ENCODE data around the gene NCOA7. TPM values are rescaled to one million over a fixed set of nuclear protein-coding genes. Genes with fewer than 3 reads are reported as not detected.
"Not testable (repeated sequence)": the region's sequence is repeated elsewhere in the genome, so short reads cannot be mapped to it uniquely, and the experiment has no call there.

NCOA7 gene
- total RNA-seq, 1 donor from 2014 or later = 56.1 TPM

GRCh38 chr6:125843593-125843992 lies 52.8 kb downstream of the NCOA7 start:
- peaks cover 5% of the 10 kb centered on the region for H3K36me3 Mint-ChIP-seq (ENCODE audit: low read depth)
- H3K27me3 Mint-ChIP-seq (ENCODE audit: insufficient read depth) = no peaks in the 10 kb centered on the region
- no peaks in the 10 kb centered on the region for H3K9me3 Mint-ChIP-seq
- no peak for DNase-seq (ENCODE audit: low spot score)
- intact Hi-C loops (cut with micrococcal nuclease) = no loop called here
- no peak overlapping the region for H3K4me3 Mint-ChIP-seq
- peaks cover 4% of the 10 kb centered on the region for H3K4me1 Mint-ChIP-seq (ENCODE audit: low read depth)
- H3K27ac Mint-ChIP-seq = no peak overlapping the region

GRCh38 chr6:125844989-125845388 lies 54.2 kb downstream of the NCOA7 start:
- no peak for DNase-seq (ENCODE audit: low spot score)
- Mint-ChIP-seq H3K27ac (no peak overlapping the region), H3K4me3 (no peak overlapping the region), H3K9me3 (no peaks in the 10 kb centered on the region), H3K4me1 (ENCODE audit: low read depth) (peaks cover 4% of the 10 kb centered on the region), H3K36me3 (ENCODE audit: low read depth) (peaks cover 5% of the 10 kb centered on the region), H3K27me3 (ENCODE audit: insufficient read depth) (no peaks in the 10 kb centered on the region)
- intact Hi-C loops (cut with micrococcal nuclease) = no loop called here

GRCh38 chr6:125846292-125847024 lies 55.7 kb downstream of the NCOA7 start:
- peaks cover 5% of the 10 kb centered on the region for H3K36me3 Mint-ChIP-seq (ENCODE audit: low read depth)
- no peak overlapping the region for H3K4me3 Mint-ChIP-seq
- intact Hi-C loops (cut with micrococcal nuclease) = no loop called here
- H3K27me3 Mint-ChIP-seq (ENCODE audit: insufficient read depth) = no peaks in the 10 kb centered on the region
- H3K4me1 Mint-ChIP-seq (ENCODE audit: low read depth) = peaks cover 4% of the 10 kb centered on the region
- DNase-seq (ENCODE audit: low spot score) = no peak
- no peak overlapping the region for H3K27ac Mint-ChIP-seq
- no peaks in the 10 kb centered on the region for H3K9me3 Mint-ChIP-seq

- DNase-seq (ENCODE audit: low spot score); H3K27ac Mint-ChIP-seq; H3K27me3 Mint-ChIP-seq (ENCODE audit: insufficient read depth); intact Hi-C loops (cut with micrococcal nuclease); H3K36me3 Mint-ChIP-seq (ENCODE audit: low read depth); H3K4me1 Mint-ChIP-seq (ENCODE audit: low read depth); H3K4me3 Mint-ChIP-seq: not testable (repeated sequence)
- H3K9me3 Mint-ChIP-seq = peaks cover 14% of the 10 kb centered on the region
Observed at GRCh38 chr6:125848286-125848685, 57.5 kb downstream of the NCOA7 start.

- intact Hi-C loops (cut with micrococcal nuclease) = no loop called here
- H3K4me3 Mint-ChIP-seq = no peak overlapping the region
- peaks cover 14% of the 10 kb centered on the region for H3K9me3 Mint-ChIP-seq
- no peaks in the 10 kb centered on the region for H3K27me3 Mint-ChIP-seq (ENCODE audit: insufficient read depth)
- no peak for DNase-seq (ENCODE audit: low spot score)
- H3K4me1 Mint-ChIP-seq (ENCODE audit: low read depth) = peaks cover 5% of the 10 kb centered on the region
- no peak overlapping the region for H3K27ac Mint-ChIP-seq
- peaks cover 6% of the 10 kb centered on the region for H3K36me3 Mint-ChIP-seq (ENCODE audit: low read depth)
Observed at GRCh38 chr6:125850361-125850760, 59.6 kb downstream of the NCOA7 start.

GRCh38 chr6:125852587-125852986 lies 61.8 kb downstream of the NCOA7 start:
- H3K36me3 Mint-ChIP-seq (ENCODE audit: low read depth) = peaks cover 10% of the 10 kb centered on the region
- no peak overlapping the region for H3K27ac Mint-ChIP-seq
- peaks cover 14% of the 10 kb centered on the region for H3K9me3 Mint-ChIP-seq
- intact Hi-C loops (cut with micrococcal nuclease) = no loop called here
- no peak overlapping the region for H3K4me3 Mint-ChIP-seq
- no peak for DNase-seq (ENCODE audit: low spot score)
- no peaks in the 10 kb centered on the region for H3K27me3 Mint-ChIP-seq (ENCODE audit: insufficient read depth)
- H3K4me1 Mint-ChIP-seq (ENCODE audit: low read depth) = peaks cover 5% of the 10 kb centered on the region

- H3K9me3 Mint-ChIP-seq = peaks cover 14% of the 10 kb centered on the region
- H3K4me3 Mint-ChIP-seq = no peak overlapping the region
- peaks cover 5% of the 10 kb centered on the region for H3K4me1 Mint-ChIP-seq (ENCODE audit: low read depth)
- peaks cover 8% of the 10 kb centered on the region for H3K36me3 Mint-ChIP-seq (ENCODE audit: low read depth)
- intact Hi-C loops (cut with micrococcal nuclease) = no loop called here
- H3K27me3 Mint-ChIP-seq (ENCODE audit: insufficient read depth) = no peaks in the 10 kb centered on the region
- no peak for DNase-seq (ENCODE audit: low spot score)
- no peak overlapping the region for H3K27ac Mint-ChIP-seq
Observed at GRCh38 chr6:125853168-125853567, 62.4 kb downstream of the NCOA7 start.

GRCh38 chr6:125853756-125854155 lies 63.0 kb downstream of the NCOA7 start:
- Mint-ChIP-seq H3K27ac (no peak overlapping the region), H3K9me3 (peaks cover 14% of the 10 kb centered on the region), H3K4me1 (ENCODE audit: low read depth) (peaks cover 5% of the 10 kb centered on the region), H3K4me3 (no peak overlapping the region), H3K36me3 (ENCODE audit: low read depth) (peaks cover 8% of the 10 kb centered on the region), H3K27me3 (ENCODE audit: insufficient read depth) (no peaks in the 10 kb centered on the region)
- DNase-seq (ENCODE audit: low spot score) = no peak
- intact Hi-C loops (cut with micrococcal nuclease) = no loop called here

- Mint-ChIP-seq H3K27me3 (ENCODE audit: insufficient read depth) (no peaks in the 10 kb centered on the region), H3K27ac (no peak overlapping the region), H3K4me3 (no peak overlapping the region), H3K36me3 (ENCODE audit: low read depth) (peaks cover 9% of the 10 kb centered on the region), H3K9me3 (peaks cover 14% of the 10 kb centered on the region), H3K4me1 (ENCODE audit: low read depth) (peaks cover 5% of the 10 kb centered on the region)
- intact Hi-C loops (cut with micrococcal nuclease) = no loop called here
- no peak for DNase-seq (ENCODE audit: low spot score)
Observed at GRCh38 chr6:125854355-125854754, 63.6 kb downstream of the NCOA7 start.

- H3K27ac Mint-ChIP-seq = no peak overlapping the region
- H3K9me3 Mint-ChIP-seq = peaks cover 14% of the 10 kb centered on the region
- DNase-seq (ENCODE audit: low spot score) = no peak
- no peak overlapping the region for H3K4me3 Mint-ChIP-seq
- H3K27me3 Mint-ChIP-seq (ENCODE audit: insufficient read depth) = no peaks in the 10 kb centered on the region
- peaks cover 11% of the 10 kb centered on the region for H3K36me3 Mint-ChIP-seq (ENCODE audit: low read depth)
- H3K4me1 Mint-ChIP-seq (ENCODE audit: low read depth) = peaks cover 5% of the 10 kb centered on the region
- intact Hi-C loops (cut with micrococcal nuclease) = no loop called here
Observed at GRCh38 chr6:125855783-125856182, 65.0 kb downstream of the NCOA7 start.

GRCh38 chr6:125857846-125858245 lies 67.1 kb downstream of the NCOA7 start:
- Mint-ChIP-seq H3K27me3 (ENCODE audit: insufficient read depth) (no peaks in the 10 kb centered on the region), H3K4me3 (no peak overlapping the region), H3K36me3 (ENCODE audit: low read depth) (peaks cover 10% of the 10 kb centered on the region), H3K27ac (no peak overlapping the region), H3K9me3 (peaks cover 5% of the 10 kb centered on the region), H3K4me1 (ENCODE audit: low read depth) (no peaks in the 10 kb centered on the region)
- intact Hi-C loops (cut with micrococcal nuclease) = loop anchor here (1.0 kb wide), 3 partner anchors 68 to 116 kb away; partner anchors contain the start of genes HINT3 and NCOA7
- no peak for DNase-seq (ENCODE audit: low spot score)

- intact Hi-C loops (cut with micrococcal nuclease) = loop anchor here (1.0 kb wide), 4 partner anchors 10 to 116 kb away; partner anchors contain the start of genes HINT3 and NCOA7
- Mint-ChIP-seq H3K4me1 (ENCODE audit: low read depth) (no peaks in the 10 kb centered on the region), H3K9me3 (no peaks in the 10 kb centered on the region), H3K36me3 (ENCODE audit: low read depth) (peaks cover 8% of the 10 kb centered on the region), H3K4me3 (no peak overlapping the region), H3K27me3 (ENCODE audit: insufficient read depth) (no peaks in the 10 kb centered on the region), H3K27ac (peak overlapping the region; percentile 9)
- peak; percentile 6 for DNase-seq (ENCODE audit: low spot score)
Observed at GRCh38 chr6:125858427-125859320, 67.9 kb downstream of the NCOA7 start.

GRCh38 chr6:125859727-125860126 lies 69.0 kb downstream of the NCOA7 start:
- no peak overlapping the region for H3K4me3 Mint-ChIP-seq
- no peak overlapping the region for H3K27ac Mint-ChIP-seq
- no peaks in the 10 kb centered on the region for H3K4me1 Mint-ChIP-seq (ENCODE audit: low read depth)
- DNase-seq (ENCODE audit: low spot score) = no peak
- intact Hi-C loops (cut with micrococcal nuclease) = loop anchor here (1.0 kb wide), 1 partner anchor 9 kb away; no protein-coding TSS in a partner anchor
- H3K9me3 Mint-ChIP-seq = no peaks in the 10 kb centered on the region
- H3K27me3 Mint-ChIP-seq (ENCODE audit: insufficient read depth) = no peaks in the 10 kb centered on the region
- peaks cover 8% of the 10 kb centered on the region for H3K36me3 Mint-ChIP-seq (ENCODE audit: low read depth)
